Measurements from ENCODE around the gene KCNJ18. TPM values are rescaled to one million over a fixed set of nuclear protein-coding genes. Genes with fewer than 3 reads are reported as not detected.
"Not testable (repeated sequence)": the region's sequence is repeated elsewhere in the genome, so short reads cannot be mapped to it uniquely, and the experiment has no call there.

Gene KCNJ18
- polyA plus RNA-seq, 6 donors from 2014 or later = not detected

- H3K4me1 Mint-ChIP-seq; ATAC-seq (ENCODE audit: low read depth in 2 of 2); H3K4me3 Mint-ChIP-seq; H3K36me3 Mint-ChIP-seq; H3K27ac Mint-ChIP-seq; H3K9me3 Mint-ChIP-seq; DNase-seq; H3K27me3 Mint-ChIP-seq: not testable (repeated sequence)
Measured at GRCh38 chr17:21745385-21746054, 53.2 kb downstream of the KCNJ18 start.

DNA sequence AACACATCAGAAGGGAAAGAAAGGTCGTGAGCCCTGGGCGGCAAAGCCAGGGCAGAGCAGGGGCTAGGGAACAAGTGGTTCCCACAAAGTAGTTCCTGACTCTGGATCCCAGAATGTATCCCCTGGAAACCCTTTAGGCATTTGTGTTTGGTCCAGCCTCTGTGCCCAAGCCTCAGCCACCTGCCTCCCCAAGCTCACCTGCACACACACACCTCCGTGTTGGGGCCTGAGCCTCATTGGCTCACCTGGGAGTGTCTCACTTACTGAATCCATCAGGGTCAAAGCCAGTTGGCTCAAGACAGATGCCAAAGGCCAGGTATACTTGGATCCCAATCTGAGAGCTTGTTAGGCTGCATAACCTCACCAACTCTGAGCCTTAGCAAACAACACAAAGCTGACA is 54.1 kb downstream of the KCNJ18 start:
- not testable (repeated sequence) for ATAC-seq (ENCODE audit: low read depth in 2 of 2); H3K4me1 Mint-ChIP-seq; H3K4me3 Mint-ChIP-seq; H3K27me3 Mint-ChIP-seq; DNase-seq; H3K27ac Mint-ChIP-seq; H3K36me3 Mint-ChIP-seq
- H3K9me3 Mint-ChIP-seq = peaks cover 0 to 13% (median 6%) of the 10 kb centered on the region in 7 donors

GRCh38 chr17:21747195-21747915 is 55.0 kb downstream of the KCNJ18 start:
- H3K4me1 Mint-ChIP-seq; H3K27me3 Mint-ChIP-seq; H3K27ac Mint-ChIP-seq; DNase-seq; H3K36me3 Mint-ChIP-seq; ATAC-seq (ENCODE audit: low read depth in 2 of 2): not testable (repeated sequence)
- H3K9me3 Mint-ChIP-seq = peaks cover 0 to 13% (median 8%) of the 10 kb centered on the region in 7 donors
- H3K4me3 Mint-ChIP-seq = peak overlapping the region in 1 of 8 donors; percentile 36

GRCh38 chr17:21748686-21749085 is 56.4 kb downstream of the KCNJ18 start:
- not testable (repeated sequence) for H3K27ac Mint-ChIP-seq; ATAC-seq (ENCODE audit: low read depth in 2 of 2); DNase-seq; H3K27me3 Mint-ChIP-seq; H3K4me1 Mint-ChIP-seq; H3K4me3 Mint-ChIP-seq; H3K36me3 Mint-ChIP-seq
- peaks cover 0 to 13% (median 8%) of the 10 kb centered on the region in 7 donors for H3K9me3 Mint-ChIP-seq

- not testable (repeated sequence) for H3K27ac Mint-ChIP-seq; H3K4me1 Mint-ChIP-seq; H3K27me3 Mint-ChIP-seq; H3K36me3 Mint-ChIP-seq; ATAC-seq (ENCODE audit: low read depth in 2 of 2); H3K4me3 Mint-ChIP-seq; DNase-seq
- peaks cover 0 to 13% (median 8%) of the 10 kb centered on the region in 7 donors for H3K9me3 Mint-ChIP-seq
Measured at GRCh38 chr17:21749696-21750531, 57.6 kb downstream of the KCNJ18 start.

- H3K9me3 Mint-ChIP-seq = peaks cover 0 to 13% (median 8%) of the 10 kb centered on the region in 7 donors
- DNase-seq; H3K4me3 Mint-ChIP-seq; H3K36me3 Mint-ChIP-seq; H3K4me1 Mint-ChIP-seq; H3K27me3 Mint-ChIP-seq; ATAC-seq (ENCODE audit: low read depth in 2 of 2); H3K27ac Mint-ChIP-seq: not testable (repeated sequence)
Measured at GRCh38 chr17:21751111-21751510, 58.8 kb downstream of the KCNJ18 start.
